GM13977 (cell line): ENCODE data around the gene IRS2.

ENCODE experiments used
- DNase-seq: peaks from one replicate; pipeline ENCODE4 v3.0.0; 2012; ENCODE audit warnings: low spot score
- CTCF ChIP-seq: IDR thresholded peaks from 2 replicates; pipeline ENCODE4 v1.5.1; 2012; ENCODE audit warnings: mild to moderate bottlenecking, control low read depth; ENCODE audit not compliant: insufficient read depth; ENCODE audit errors: extremely low read depth, missing control alignments
- in situ Hi-C: fragments of 300-500 bp; cut with MboI; formaldehyde crosslinking; loops from one replicate; pipeline ENCODE4 v1.12.0; 2022; ENCODE audit warnings: low sequenced_read_pairs, low pct_unique_long_range_greater_than_20kb, mixed read lengths, inconsistent platforms; ENCODE audit not compliant: unreplicated experiment

Gene IRS2

GRCh38 chr13:109706015-109706715 lies 80.2 kb downstream of the IRS2 start:
- TF ChIP-seq CTCF, result no peak
- DNase-seq, result no peak
- in situ Hi-C loops, result no loop called here

DNA sequence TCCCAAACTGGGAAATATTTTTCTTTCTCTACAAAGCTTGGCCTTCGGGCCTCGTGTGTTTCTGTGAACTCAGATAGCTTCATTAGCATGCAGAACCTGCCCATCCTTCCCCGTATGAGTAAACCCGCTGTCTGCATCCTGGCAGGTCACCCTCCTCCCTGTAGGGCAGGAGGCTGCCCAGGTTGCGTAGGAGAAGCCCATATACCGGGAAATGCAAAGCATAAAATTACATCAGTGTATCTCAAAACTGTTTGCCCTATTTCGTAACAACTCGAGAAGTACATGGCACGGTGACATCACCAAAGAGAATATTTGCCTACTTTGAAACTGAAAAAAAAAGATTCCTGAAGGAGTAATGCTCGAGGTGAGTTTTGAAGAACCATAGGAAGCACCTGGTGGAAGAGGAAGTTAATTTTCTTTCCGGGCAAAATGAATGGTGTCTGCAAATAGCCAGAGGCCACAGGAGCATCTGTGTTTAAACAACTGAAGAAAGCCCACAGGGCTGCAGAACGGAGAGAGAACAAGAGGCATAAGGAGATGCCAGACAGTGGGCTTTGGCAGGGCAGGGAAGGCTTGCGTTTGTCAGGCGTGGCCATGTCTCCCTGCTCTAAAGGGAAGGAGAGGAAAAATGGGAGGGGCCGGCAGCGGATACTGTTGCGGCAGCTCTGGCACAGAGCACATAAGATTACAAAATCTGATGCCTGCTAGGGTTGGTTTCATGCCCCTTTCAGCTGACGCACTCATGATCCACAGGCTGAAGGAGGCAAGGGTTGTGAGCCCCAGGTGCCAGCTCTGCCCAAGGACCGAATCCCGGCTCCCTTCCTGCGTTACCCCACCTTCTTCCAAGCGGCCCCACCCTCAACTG lies 81.4 kb downstream of the IRS2 start:
- TF ChIP-seq CTCF, result no peak
- DNase-seq, result no peak
- in situ Hi-C loops, result no loop called here

DNA sequence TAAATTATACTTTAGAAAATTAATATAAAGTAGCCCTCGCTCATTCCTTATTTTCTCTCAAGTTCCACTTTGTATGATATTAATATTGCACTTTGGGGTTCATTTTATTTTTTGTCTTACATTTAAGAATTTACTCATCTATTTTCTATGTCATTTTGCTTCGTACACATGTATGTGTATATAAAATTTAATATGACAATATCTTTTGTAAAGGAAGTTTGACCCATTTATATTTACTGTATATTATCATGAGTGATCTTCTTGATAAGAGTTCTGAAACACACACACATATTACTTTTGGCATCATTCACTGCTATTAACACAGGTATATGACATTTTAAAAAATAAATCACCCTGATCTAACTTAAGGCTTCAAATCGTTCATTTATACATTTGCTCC lies 83.1 kb downstream of the IRS2 start:
- in situ Hi-C loops, result no loop called here
- TF ChIP-seq CTCF, result no peak
- no peak for DNase-seq
